Stimulated activated naive B cell treated with anti-CD40 and anti-IgM and Interleukin-4, amounts not matched to agents 10 μg/mL and 1 μg/mL and 100 μg/mL, for 72 hours (primary cell): ENCODE data around the gene MRPS23.
A peak's percentile ranks its signal among the peaks of the same experiment; 100 is the strongest.

Experiments used
- ATAC-seq, 2 donors: fragments of 150-1000 bp; cut with Tn5 transposase; replicated peaks; 2 replicates each; pipeline ENCODE4 v1.10.0; 2021; ENCODE audit warnings: moderate library complexity in 1 of 2
- DNase-seq: peaks from one replicate; pipeline ENCODE4 v3.0.0; 2021
- H3K27ac Mint-ChIP-seq: one replicate; pipeline ENCODE4 v1.8.0; 2022; ENCODE audit warnings: mild to moderate bottlenecking, mixed read lengths
- H3K27me3 Mint-ChIP-seq, 2 donors: one replicate each; pipeline ENCODE4 v1.8.0; 2022; ENCODE audit warnings: mixed read lengths in 2 of 2
- H3K36me3 Mint-ChIP-seq, 2 donors: one replicate each; pipeline ENCODE4 v1.8.0; 2022; ENCODE audit warnings: mixed read lengths in 2 of 2, mild to moderate bottlenecking in 1 of 2
- H3K4me1 Mint-ChIP-seq, 2 donors: one replicate each; pipeline ENCODE4 v1.8.0; 2022; ENCODE audit warnings: mixed read lengths in 2 of 2, mild to moderate bottlenecking in 1 of 2
- H3K4me3 Mint-ChIP-seq, 2 donors: one replicate each; pipeline ENCODE4 v1.8.0; 2022; ENCODE audit warnings: mild to moderate bottlenecking in 2 of 2, mixed read lengths in 2 of 2, moderate library complexity in 1 of 2
- H3K9me3 Mint-ChIP-seq, 2 donors: one replicate each; pipeline ENCODE4 v1.8.0; 2022; ENCODE audit warnings: mixed read lengths in 2 of 2, mild to moderate bottlenecking in 1 of 2

The MRPS23 gene

DNA sequence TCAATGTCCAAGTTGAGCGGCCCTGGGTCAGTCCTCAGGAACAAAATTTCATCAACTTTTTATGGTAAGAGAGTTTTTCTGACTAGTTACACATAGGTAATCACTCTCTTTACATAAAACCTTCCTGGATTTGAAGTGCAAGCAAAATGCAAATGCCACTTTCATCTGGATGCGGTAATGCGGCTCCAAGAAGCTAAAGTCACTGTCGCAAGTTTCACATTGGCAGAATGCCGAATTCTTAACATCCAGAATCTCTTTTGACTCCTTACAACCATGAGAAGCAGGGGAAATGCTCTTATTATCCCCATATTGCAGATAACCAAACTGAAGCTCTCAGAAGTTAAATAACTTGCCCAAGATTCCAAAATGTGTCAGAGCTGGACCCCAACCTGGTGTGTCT, 30.0 kb downstream of the MRPS23 start:
- no peak overlapping the region for H3K4me3 Mint-ChIP-seq
- peaks cover 0 to 10% of the 10 kb centered on the region in 2 donors for H3K27me3 Mint-ChIP-seq

DNA sequence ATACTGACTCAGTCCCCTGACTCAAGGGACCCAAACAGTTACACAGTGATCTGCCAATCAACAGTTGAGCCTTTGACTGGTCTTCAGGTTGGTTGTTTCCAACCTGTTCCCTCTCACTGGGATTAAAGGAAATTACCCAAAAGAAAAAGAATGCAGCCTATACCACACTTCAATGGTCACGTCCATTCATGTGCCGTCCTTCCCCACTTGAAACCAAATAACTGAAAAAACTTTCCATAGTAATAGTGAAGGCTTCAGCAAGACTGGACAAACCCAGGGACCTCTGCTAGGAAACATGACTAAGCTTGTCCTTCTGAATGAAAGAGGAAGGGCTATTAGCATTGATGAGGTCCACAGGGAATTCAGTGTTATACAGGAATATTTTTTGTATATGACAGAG, 30.6 kb downstream of the MRPS23 start:
- no peaks in the 10 kb centered on the region for H3K9me3 Mint-ChIP-seq
- DNase-seq (no peak), ATAC-seq (no peak)
- no peak overlapping the region for H3K4me3 Mint-ChIP-seq
- H3K4me1 Mint-ChIP-seq = no peaks in the 10 kb centered on the region
- no peak overlapping the region for H3K27ac Mint-ChIP-seq
- peaks cover 0 to 10% of the 10 kb centered on the region in 2 donors for H3K27me3 Mint-ChIP-seq
- no peaks in the 10 kb centered on the region for H3K36me3 Mint-ChIP-seq

More for the DNA sequence above, 30.0 kb downstream of the MRPS23 start:
- H3K36me3 Mint-ChIP-seq = no peaks in the 10 kb centered on the region
- no peaks in the 10 kb centered on the region for H3K4me1 Mint-ChIP-seq
- no peak for ATAC-seq
- DNase-seq = no peak
- no peak overlapping the region for H3K27ac Mint-ChIP-seq
- H3K9me3 Mint-ChIP-seq = no peaks in the 10 kb centered on the region

DNA sequence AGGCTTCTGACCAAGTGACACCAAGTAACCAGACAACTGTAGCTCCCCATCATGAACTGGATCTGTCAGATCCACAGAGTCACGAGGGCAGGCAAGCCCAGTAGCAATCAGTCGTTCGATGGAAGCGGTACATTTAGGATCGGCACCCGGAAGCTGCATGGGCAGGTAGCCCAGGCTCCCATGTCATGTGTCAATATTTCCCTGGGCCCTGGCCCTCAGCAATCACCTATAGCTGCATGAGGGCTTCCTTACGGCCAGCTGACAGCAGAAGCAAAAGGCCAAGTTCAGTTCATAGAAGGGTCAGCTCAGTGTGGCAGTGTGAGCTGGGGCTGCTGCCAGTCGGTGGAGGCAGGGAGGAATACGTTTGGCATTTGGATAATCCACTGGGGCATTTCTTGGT, 31.8 kb downstream of the MRPS23 start:
- ATAC-seq = no peak
- Mint-ChIP-seq H3K27ac (no peak overlapping the region), H3K4me3 (no peak overlapping the region)

DNA sequence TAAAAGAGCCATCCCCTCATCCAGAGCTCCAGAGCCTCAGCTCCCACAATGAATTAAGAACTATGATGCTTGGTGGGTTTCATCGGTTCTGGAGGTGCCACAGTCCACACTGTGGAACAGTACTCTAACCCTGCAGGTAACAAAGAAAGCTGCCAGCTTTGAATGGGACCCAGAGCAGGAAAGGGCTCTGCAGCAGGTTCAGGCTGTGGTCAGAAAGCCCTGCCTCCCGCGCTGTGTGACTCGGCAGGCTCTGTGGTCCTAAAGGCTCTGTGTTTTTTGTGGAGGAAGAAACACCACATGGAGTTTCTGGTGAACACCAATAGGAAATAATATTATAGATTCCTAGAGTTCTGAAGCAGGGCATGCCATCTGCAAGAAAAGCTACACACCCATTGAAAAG, 32.5 kb downstream of the MRPS23 start:
- peaks cover 0 to 1% of the 10 kb centered on the region in 2 donors for H3K4me1 Mint-ChIP-seq
- no peak overlapping the region for H3K27ac Mint-ChIP-seq
- no peak overlapping the region for H3K4me3 Mint-ChIP-seq
- no peaks in the 10 kb centered on the region for H3K9me3 Mint-ChIP-seq
- no peaks in the 10 kb centered on the region for H3K36me3 Mint-ChIP-seq
- DNase-seq (no peak), ATAC-seq (no peak)
- H3K27me3 Mint-ChIP-seq = peaks cover 0 to 10% of the 10 kb centered on the region in 2 donors

More for the DNA sequence above, 31.8 kb downstream of the MRPS23 start:
- no peaks in the 10 kb centered on the region for H3K9me3 Mint-ChIP-seq
- DNase-seq = no peak
- H3K4me1 Mint-ChIP-seq = no peaks in the 10 kb centered on the region
- peaks cover 0 to 10% of the 10 kb centered on the region in 2 donors for H3K27me3 Mint-ChIP-seq
- H3K36me3 Mint-ChIP-seq = no peaks in the 10 kb centered on the region

DNA sequence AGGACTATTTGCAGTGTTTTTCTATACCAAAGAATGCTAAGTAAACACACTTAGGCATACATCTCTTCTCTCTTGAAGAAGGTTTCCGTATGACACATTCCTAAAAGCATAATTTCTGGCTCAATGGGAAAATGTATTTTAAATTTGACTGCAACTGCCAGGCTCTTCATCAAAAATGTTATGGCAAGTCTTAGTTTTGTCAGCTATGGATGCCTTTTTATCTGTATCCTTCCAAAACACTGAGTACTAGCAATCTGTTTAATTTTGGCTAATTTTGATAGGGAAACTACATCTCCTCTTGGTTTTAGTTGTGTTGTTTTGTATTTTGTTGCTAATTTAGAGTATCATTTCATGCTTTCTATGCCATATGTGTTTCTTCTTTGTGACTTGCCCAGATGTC, 35.4 kb downstream of the MRPS23 start:
- peaks cover 15 to 25% of the 10 kb centered on the region in 2 donors for H3K4me1 Mint-ChIP-seq
- ATAC-seq (no peak), DNase-seq (no peak)
- H3K27ac Mint-ChIP-seq = no peak overlapping the region
- no peaks in the 10 kb centered on the region for H3K36me3 Mint-ChIP-seq
- no peak overlapping the region for H3K4me3 Mint-ChIP-seq
- peaks cover 12 to 23% of the 10 kb centered on the region in 2 donors for H3K27me3 Mint-ChIP-seq
- H3K9me3 Mint-ChIP-seq = no peaks in the 10 kb centered on the region

DNA sequence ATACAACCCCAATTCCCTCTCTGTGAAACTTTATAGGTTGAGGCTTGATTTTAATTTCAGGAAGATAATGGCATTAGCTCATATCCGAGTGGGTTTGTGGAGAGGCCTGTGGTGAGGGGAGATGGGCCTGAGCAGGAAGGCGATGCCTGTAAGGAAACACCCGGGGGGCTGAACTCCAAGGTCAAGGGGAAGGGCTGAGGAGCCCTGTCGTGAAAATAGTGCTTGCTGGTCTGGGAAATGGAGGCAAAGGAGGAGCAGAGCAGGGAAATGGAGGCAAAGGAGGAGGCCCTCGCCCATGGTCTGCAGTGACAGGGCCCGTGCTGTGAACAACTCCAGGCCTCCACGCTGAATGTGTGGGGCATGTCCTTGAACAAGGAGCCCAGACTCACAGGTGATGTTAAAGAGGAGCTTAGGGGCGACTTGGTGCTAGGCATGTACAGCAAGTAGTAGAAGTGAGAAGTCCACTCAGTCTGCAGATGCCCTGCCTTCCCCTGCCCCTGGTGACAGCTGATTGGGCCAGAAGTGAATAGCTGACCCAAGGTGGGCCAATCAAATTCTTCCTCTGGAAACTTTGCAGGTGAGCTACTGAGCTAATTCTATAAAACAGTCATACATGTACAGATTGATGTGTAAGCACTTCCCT, 38.1 kb downstream of the MRPS23 start:
- Mint-ChIP-seq H3K4me3 (peak overlapping the region; percentile 73 to 78), H3K27me3 (peaks cover 18 to 24% of the 10 kb centered on the region in 2 donors), H3K36me3 (no peaks in the 10 kb centered on the region), H3K9me3 (no peaks in the 10 kb centered on the region), H3K4me1 (peaks cover 15 to 25% of the 10 kb centered on the region in 2 donors), H3K27ac (no peak overlapping the region)
- ATAC-seq = peak; percentile 72 to 80
- no peak for DNase-seq

DNA sequence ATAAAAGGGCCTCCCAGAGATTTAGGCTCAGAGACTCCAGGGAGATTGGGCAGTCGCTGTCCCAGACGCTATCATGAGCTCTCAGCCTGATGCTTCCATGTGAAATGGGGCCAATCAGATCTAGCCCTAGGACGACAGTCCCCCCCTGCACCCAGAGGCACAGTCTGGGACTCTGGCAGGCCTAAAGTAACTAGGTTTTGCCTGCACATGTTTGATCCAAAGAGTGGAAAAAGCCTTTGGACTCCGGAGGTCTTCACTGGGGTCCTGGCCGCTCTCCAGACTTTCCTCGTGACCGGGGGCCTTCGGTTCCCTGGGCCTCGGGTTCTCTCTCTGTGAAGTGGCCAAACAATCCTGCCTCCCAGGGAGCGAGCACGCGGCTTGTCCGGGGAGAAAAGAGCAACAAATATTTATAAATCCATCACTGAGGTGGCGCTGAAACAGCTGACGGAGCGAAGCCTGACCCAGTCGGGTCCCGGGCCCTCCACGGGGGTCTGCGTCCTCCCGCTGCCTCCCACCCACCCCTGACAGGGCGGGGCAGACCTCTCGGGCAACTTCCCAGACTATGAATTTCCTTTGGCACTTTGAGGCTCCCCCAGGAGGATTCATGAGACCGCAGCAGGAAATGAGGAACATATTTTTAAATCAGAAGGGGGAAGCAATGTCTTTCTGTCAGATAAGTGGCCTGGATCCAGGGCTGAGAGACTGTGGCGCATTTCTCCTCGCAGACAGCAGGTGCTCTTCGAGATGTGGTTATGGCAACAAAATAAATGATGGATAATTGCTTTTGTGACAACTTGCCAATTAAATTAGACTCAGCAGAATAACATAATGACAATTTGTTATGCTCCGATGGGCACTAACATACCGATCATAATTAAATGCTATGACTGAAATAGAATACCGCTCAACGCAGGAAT, 38.9 kb downstream of the MRPS23 start:
- ATAC-seq = peak; percentile 59 to 72
- H3K27me3 Mint-ChIP-seq = peaks cover 25 to 28% of the 10 kb centered on the region in 2 donors
- peaks cover 15 to 25% of the 10 kb centered on the region in 2 donors for H3K4me1 Mint-ChIP-seq

DNA sequence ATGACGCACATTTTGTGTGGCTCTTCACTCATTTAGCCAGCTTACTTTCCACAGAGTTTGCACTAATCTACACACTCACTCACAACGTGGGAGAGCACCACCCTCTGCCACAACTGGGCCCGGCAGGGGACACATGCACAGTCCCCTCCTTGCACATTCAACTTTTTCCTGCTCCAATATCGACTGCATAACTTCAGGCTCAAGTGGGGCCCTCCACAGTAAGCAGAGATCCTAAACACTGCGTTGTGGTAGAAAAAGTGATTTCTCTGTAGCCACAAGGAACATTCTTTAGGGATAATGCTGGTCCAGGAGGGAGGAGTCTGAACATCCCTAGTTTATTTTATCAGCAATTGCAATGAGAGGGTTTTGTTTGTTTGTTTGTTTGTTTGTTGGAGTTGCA, 40.0 kb downstream of the MRPS23 start:
- no peak overlapping the region for H3K4me3 Mint-ChIP-seq
- H3K36me3 Mint-ChIP-seq = no peaks in the 10 kb centered on the region
- ATAC-seq = no peak
- H3K9me3 Mint-ChIP-seq = no peaks in the 10 kb centered on the region
- H3K27me3 Mint-ChIP-seq = peaks cover 28 to 32% of the 10 kb centered on the region in 2 donors
- peaks cover 15 to 25% of the 10 kb centered on the region in 2 donors for H3K4me1 Mint-ChIP-seq
- no peak overlapping the region for H3K27ac Mint-ChIP-seq
- DNase-seq = no peak

More for the DNA sequence above, 38.9 kb downstream of the MRPS23 start:
- DNase-seq = no peak
- no peaks in the 10 kb centered on the region for H3K9me3 Mint-ChIP-seq
- no peaks in the 10 kb centered on the region for H3K36me3 Mint-ChIP-seq
- no peak overlapping the region for H3K27ac Mint-ChIP-seq
- H3K4me3 Mint-ChIP-seq = peak overlapping the region; percentile 73 to 78

DNA sequence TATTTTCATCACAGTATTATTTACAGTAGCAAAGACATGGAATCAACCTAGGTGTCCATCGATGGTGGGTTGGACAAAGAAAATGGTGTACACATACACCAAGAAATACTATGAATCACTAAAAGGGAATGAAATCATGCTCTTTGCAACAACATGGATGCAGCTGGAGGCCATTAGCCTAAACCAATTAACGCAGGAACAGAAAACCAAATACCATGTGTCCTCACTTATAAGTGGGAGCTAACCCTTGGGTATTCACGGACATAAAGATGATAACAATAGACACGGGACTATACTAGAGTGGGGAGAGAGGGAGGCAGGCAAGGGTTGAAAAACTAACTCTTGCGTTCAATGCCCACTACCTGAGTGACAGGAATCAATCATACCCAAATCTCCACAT, 41.0 kb downstream of the MRPS23 start:
- H3K27ac Mint-ChIP-seq = no peak overlapping the region
- no peak overlapping the region for H3K4me3 Mint-ChIP-seq
- peaks cover 15 to 25% of the 10 kb centered on the region in 2 donors for H3K4me1 Mint-ChIP-seq
- no peak for DNase-seq
- no peak for ATAC-seq
- no peaks in the 10 kb centered on the region for H3K36me3 Mint-ChIP-seq
- H3K27me3 Mint-ChIP-seq = peaks cover 28 to 35% of the 10 kb centered on the region in 2 donors
- H3K9me3 Mint-ChIP-seq = no peaks in the 10 kb centered on the region

DNA sequence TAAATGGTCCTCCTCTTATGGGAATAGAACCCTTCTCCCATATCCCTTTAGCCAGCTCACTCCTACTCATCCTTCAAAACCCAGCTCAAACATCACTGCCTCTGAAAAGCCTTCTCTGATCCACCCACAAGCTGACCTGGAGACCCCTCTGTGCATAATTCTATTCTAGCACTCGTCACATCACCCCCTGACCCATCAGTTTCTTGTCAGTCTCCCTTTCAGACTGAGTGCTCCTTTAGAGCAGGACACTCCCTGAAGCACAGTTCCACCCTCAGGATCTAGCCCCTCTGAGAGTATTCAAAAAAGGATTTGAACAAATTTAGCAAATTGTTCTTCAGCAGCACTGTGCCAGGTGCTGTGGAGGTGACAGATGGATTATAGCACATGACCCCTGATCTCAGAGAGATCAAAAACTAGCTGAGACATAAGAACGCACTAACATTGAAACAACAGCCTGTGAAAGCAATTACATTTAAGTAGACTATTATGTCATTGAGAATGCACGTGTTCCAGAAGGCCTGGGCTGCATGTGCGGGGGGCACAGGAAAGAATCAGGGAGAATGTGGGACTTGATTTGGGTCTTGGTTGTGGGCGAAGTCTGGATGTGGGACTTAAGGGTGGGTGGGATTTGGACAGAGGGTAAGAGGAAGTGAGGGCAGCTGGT, 43.5 kb downstream of the MRPS23 start:
- ATAC-seq (no peak), DNase-seq (no peak)
- Mint-ChIP-seq H3K27ac (no peak overlapping the region), H3K9me3 (peaks cover 8 to 9% of the 10 kb centered on the region in 2 donors), H3K4me3 (no peak overlapping the region), H3K4me1 (peaks cover 14 to 20% of the 10 kb centered on the region in 2 donors), H3K27me3 (peaks cover 28 to 35% of the 10 kb centered on the region in 2 donors), H3K36me3 (peaks cover 0 to 7% of the 10 kb centered on the region in 2 donors)

DNA sequence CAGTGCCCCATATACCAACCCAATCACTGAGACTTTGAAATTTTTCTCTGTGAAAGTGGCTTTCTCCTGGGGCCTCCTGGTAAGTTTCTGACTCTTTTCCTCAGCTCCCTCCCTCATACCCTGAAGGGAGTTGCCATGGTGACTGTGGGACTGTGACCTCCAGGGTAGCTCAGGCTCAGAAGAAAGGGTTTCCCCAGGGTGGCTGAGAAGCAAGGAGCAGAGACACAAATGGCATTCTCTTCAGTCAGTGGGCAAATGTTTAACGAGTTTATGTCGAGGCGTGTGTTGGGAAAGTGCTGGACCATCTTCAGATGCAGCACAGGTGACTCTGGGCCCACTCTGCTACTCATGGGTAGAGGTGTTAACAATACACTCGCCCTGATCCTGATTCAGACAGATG, 46.8 kb downstream of the MRPS23 start:
- ATAC-seq = peak; percentile 44 to 85
- H3K27me3 Mint-ChIP-seq = peaks cover 15 to 20% of the 10 kb centered on the region in 2 donors

DNA sequence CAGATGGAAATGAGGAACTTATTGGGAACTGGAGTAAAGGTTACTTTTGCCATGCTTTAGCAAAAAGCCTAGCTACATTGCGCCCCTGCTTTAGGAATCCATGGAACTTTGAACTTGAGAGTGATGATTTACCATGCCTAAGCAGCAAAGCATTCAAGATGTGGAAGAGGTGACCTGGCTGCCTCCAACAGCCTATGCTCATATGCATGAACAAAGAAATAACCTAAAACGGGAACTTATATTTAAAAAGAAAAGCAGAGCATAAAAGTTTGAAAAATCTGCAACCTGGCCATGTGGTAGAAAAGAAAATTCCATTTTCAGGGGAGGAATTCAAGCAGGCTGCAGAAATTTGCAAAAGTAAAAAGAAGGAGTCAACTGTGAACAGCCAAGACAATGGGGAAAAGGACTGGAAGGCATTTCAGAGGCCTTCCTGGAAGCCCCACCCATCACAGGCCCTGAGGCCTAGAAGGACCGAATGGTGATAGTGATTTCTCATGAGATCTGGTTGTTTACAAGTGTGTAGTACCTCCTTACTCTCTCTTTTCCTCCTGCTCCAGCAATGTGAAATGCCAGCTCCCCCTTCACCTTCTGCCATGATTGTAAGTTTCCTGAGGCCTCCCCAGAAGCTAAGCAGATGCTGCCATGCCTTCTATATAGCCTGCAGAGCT, 48.7 kb downstream of the MRPS23 start:
- H3K9me3 Mint-ChIP-seq = peaks cover 14 to 19% of the 10 kb centered on the region in 2 donors
- DNase-seq (no peak), ATAC-seq (no peak)
- H3K4me1 Mint-ChIP-seq = peaks cover 6 to 14% of the 10 kb centered on the region in 2 donors
- peaks cover 6 to 13% of the 10 kb centered on the region in 2 donors for H3K36me3 Mint-ChIP-seq
- peaks cover 4 to 9% of the 10 kb centered on the region in 2 donors for H3K27me3 Mint-ChIP-seq
- no peak overlapping the region for H3K27ac Mint-ChIP-seq
- no peak overlapping the region for H3K4me3 Mint-ChIP-seq

More for the DNA sequence above, 46.8 kb downstream of the MRPS23 start:
- Mint-ChIP-seq H3K4me1 (peaks cover 6 to 12% of the 10 kb centered on the region in 2 donors), H3K36me3 (peaks cover 6 to 13% of the 10 kb centered on the region in 2 donors), H3K4me3 (no peak overlapping the region), H3K9me3 (peaks cover 14 to 19% of the 10 kb centered on the region in 2 donors), H3K27ac (no peak overlapping the region)
- DNase-seq = no peak

DNA sequence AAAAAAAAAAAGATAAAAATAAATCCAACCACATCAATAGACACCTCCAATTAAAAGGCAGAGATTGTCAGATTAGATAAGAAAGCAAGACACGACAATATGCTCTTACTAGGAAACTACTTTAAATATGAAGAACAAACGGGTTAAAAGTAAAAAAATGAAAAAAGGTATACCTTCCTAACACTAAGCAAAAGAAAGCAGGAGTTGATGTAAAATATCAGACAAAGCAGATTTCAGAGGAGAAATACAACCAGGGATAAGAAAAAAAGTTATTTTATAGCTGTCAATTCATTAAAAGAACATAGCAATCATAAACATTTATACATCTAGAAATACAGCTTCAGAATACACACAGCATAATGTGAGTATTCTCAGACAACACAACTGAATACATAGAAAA, 55.0 kb downstream of the MRPS23 start:
- Mint-ChIP-seq H3K36me3 (no peaks in the 10 kb centered on the region), H3K4me3 (no peak overlapping the region), H3K27me3 (peaks cover under 1 to 5% of the 10 kb centered on the region in 2 donors), H3K9me3 (peaks cover 0 to 3% of the 10 kb centered on the region in 2 donors), H3K27ac (no peak overlapping the region), H3K4me1 (peaks cover 0 to 8% of the 10 kb centered on the region in 2 donors)
- DNase-seq = no peak
- ATAC-seq = no peak

DNA sequence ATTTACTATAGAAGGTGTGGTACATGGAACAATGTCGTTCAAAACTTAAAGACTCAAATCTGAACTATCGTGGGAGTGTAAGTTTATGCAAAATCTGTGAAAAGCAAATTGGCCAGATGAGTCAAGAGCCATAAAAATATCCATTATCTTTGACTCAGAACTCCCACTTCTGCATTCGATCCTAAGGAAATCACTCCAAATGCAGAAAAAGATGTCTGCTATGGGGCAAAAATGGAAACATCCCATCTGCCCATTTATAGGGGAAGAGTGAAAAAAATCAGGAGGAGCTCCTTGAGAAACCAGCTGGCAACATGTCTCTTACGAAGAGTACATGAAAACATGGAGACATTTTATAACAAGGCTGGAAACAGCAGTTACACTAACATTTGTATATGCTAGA, 61.1 kb downstream of the MRPS23 start:
- Mint-ChIP-seq H3K4me3 (no peak overlapping the region), H3K4me1 (no peaks in the 10 kb centered on the region), H3K27ac (no peak overlapping the region), H3K27me3 (peaks cover 26 to 33% of the 10 kb centered on the region in 2 donors), H3K36me3 (no peaks in the 10 kb centered on the region), H3K9me3 (peaks cover 0 to 3% of the 10 kb centered on the region in 2 donors)
- ATAC-seq = no peak
- no peak for DNase-seq
